K562 (cell line): ENCODE data around the gene GLB1L. TPM values are rescaled to one million over a fixed set of nuclear protein-coding genes. Genes with fewer than 3 reads are reported as not detected.

Experiments
- HMG20B ChIP-seq: fragments of 250-450 bp; sonication (Bioruptor Pico); IDR thresholded peaks from 2 replicates; pipeline ENCODE4 v1.5.0; 2021; ENCODE audit warnings: mild to moderate bottlenecking
- polyA plus RNA-seq, 8 experiments: library from polyadenylated mRNA; depleted of rRNA in 4 of 8; stranded (reverse) in 5 of 8; unstranded in 3 of 8; fragments of >200 nt; fragmentation: Nextera tagmentation in 2 of 8; fragmentation: Illumina TruSeq in 1 of 8; extraction: Ambion mirVana in 2 of 8; extraction: Trizol in 1 of 8; gene quantifications; 2 replicates each; pipeline versions ENCODE4 v1.2.1 to v1.2.3, GENCODE V29; 2011 to 2014; ENCODE audit warnings: inconsistent platforms in 1 of 8, missing spikeins in 1 of 8
- total RNA-seq, 7 experiments: library from RNA; depleted of rRNA in 6 of 7; stranded (reverse); fragments of >200 nt in 6 of 7; fragmentation: Illumina TruSeq in 2 of 7; extraction: Trizol in 2 of 7; gene quantifications; 2 replicates each; pipeline versions ENCODE4 v1.2.1 to v1.2.3, GENCODE V29; 2011 to 2021; ENCODE audit warnings: low replicate concordance in 1 of 7
- TF ChIP-seq, protein P1 (sequence below): fragments of 450-650 bp; IDR thresholded peaks from 2 replicates; pipeline ENCODE4 v1.6.1; 2016; ENCODE audit warnings: low read depth
- TF ChIP-seq, protein P2 (sequence below): sonication (generic); formaldehyde crosslinking; IDR thresholded peaks from 2 replicates; pipeline ENCODE4 v1.8.0; 2022; ENCODE audit warnings: mild to moderate bottlenecking, low read depth, missing genetic modification reagents
- TF ChIP-seq, protein P3 (sequence below): sonication (generic); formaldehyde crosslinking; IDR thresholded peaks from 2 replicates; pipeline ENCODE4 v1.8.0; 2022; ENCODE audit warnings: missing genetic modification reagents, mild to moderate bottlenecking, borderline replicate concordance

Gene GLB1L
- total and polyA plus RNA-seq, 9 of the 15 experiments (the other 6 are each of a cell fraction or from before 2014, with no cell fraction given): 0.42 to 2.9 (median 2.5) TPM

DNA sequence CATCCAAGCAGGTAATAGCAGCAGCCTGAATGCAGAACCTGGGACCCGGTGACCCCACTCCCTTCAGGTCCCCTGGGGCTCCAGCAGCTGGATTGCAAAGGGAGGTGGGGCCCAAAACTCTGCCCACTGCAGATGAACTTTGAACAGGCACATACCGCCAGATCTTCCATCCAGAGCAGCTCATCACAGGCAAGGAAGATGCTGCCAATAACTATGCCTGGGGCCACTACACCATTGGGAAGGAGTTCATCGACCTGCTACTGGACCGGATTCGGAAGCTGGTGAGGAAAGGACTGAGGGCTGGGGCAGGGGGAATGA is 24.8 kb upstream of the GLB1L start (continued):
- TF ChIP-seq, protein P1, sequence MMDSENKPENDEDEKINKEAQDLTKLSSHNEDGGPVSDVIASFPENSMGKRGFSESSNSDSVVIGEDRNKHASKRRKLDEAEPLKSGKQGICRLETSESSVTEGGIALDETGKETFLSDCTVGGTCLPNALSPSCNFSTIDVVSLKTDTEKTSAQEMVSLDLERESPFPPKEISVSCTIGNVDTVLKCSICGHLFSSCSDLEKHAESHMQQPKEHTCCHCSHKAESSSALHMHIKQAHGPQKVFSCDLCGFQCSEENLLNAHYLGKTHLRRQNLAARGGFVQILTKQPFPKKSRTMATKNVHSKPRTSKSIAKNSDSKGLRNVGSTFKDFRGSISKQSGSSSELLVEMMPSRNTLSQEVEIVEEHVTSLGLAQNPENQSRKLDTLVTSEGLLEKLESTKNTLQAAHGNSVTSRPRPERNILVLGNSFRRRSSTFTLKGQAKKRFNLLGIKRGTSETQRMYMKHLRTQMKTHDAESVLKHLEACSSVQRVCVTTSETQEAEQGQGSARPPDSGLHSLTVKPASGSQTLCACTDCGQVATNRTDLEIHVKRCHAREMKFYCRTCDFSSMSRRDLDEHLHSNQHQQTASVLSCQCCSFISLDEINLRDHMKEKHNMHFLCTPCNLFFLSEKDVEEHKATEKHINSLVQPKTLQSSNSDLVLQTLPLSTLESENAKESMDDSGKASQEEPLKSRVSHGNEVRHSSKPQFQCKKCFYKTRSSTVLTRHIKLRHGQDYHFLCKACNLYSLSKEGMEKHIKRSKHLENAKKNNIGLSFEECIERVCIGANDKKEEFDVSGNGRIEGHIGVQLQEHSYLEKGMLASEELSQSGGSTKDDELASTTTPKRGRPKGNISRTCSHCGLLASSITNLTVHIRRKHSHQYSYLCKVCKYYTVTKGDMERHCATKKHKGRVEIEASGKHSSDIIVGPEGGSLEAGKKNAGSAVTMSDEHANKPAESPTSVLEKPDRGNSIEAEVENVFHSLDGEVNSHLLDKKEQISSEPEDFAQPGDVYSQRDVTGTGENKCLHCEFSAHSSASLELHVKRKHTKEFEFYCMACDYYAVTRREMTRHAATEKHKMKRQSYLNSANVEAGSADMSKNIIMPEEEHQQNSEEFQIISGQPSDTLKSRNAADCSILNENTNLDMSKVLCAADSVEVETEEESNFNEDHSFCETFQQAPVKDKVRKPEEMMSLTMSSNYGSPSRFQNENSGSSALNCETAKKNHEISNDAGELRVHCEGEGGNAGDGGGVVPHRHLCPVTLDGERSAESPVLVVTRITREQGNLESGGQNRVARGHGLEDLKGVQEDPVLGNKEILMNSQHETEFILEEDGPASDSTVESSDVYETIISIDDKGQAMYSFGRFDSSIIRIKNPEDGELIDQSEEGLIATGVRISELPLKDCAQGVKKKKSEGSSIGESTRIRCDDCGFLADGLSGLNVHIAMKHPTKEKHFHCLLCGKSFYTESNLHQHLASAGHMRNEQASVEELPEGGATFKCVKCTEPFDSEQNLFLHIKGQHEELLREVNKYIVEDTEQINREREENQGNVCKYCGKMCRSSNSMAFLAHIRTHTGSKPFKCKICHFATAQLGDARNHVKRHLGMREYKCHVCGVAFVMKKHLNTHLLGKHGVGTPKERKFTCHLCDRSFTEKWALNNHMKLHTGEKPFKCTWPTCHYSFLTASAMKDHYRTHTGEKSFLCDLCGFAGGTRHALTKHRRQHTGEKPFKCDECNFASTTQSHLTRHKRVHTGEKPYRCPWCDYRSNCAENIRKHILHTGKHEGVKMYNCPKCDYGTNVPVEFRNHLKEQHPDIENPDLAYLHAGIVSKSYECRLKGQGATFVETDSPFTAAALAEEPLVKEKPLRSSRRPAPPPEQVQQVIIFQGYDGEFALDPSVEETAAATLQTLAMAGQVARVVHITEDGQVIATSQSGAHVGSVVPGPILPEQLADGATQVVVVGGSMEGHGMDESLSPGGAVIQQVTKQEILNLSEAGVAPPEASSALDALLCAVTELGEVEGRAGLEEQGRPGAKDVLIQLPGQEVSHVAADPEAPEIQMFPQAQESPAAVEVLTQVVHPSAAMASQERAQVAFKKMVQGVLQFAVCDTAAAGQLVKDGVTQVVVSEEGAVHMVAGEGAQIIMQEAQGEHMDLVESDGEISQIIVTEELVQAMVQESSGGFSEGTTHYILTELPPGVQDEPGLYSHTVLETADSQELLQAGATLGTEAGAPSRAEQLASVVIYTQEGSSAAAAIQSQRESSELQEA: no peak
- TF ChIP-seq, protein P2, sequence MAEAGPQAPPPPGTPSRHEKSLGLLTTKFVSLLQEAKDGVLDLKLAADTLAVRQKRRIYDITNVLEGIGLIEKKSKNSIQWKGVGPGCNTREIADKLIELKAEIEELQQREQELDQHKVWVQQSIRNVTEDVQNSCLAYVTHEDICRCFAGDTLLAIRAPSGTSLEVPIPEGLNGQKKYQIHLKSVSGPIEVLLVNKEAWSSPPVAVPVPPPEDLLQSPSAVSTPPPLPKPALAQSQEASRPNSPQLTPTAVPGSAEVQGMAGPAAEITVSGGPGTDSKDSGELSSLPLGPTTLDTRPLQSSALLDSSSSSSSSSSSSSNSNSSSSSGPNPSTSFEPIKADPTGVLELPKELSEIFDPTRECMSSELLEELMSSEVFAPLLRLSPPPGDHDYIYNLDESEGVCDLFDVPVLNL: no peak
- TF ChIP-seq HMG20B (CRISPR knock-in tag): no peak
- TF ChIP-seq, protein P3, sequence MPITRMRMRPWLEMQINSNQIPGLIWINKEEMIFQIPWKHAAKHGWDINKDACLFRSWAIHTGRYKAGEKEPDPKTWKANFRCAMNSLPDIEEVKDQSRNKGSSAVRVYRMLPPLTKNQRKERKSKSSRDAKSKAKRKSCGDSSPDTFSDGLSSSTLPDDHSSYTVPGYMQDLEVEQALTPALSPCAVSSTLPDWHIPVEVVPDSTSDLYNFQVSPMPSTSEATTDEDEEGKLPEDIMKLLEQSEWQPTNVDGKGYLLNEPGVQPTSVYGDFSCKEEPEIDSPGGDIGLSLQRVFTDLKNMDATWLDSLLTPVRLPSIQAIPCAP (CRISPR knock-in tag): no peak
- TF ChIP-seq, all 486 proteins: peak for 0
